GM12865 (cell line): ENCODE data around the gene MSH3.
"Not testable (repeated sequence)": the region's sequence is repeated elsewhere in the genome, so short reads cannot be mapped to it uniquely, and the experiment has no call there.

Experiments used
- DNase-seq: peaks from one replicate; pipeline ENCODE4 v3.0.0; 2010; ENCODE audit warnings: low read depth
- H3K4me3 ChIP-seq: 2 replicates; pipeline ENCODE4 v1.5.1; 2011; ENCODE audit warnings: mild to moderate bottlenecking, low read depth, low read length, control low read depth
- CTCF ChIP-seq: IDR thresholded peaks from 2 replicates; pipeline ENCODE4 v1.5.1; 2011; ENCODE audit warnings: low read length, control low read depth, low read depth, inconsistent platforms; ENCODE audit not compliant: insufficient read depth; ENCODE audit errors: missing control alignments

The MSH3 gene

DNA sequence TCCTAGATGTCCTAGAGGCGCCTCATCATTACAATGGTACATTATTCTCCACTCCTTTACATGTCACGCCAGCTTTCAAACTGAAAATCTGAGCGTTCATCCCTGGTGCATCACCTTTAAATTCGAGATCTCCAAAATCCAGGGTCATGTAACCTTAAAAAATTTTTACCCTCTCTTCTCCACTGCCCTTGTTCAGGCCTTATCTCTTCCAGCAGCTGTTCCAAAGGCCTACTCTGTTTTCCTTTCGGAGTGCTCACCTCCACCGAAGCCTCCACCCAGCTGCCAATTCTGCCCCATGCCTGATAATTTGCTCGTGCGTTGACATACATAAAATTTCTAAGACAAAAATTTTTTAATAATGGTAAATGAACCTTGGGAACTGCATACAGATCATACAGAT lies 950 bp upstream of the MSH3 start:
- no peak for TF ChIP-seq CTCF
- peak overlapping the region; percentile 58 for H3K4me3 ChIP-seq
- no peak for DNase-seq

- DNase-seq, result peak; percentile 64
- no peak for TF ChIP-seq CTCF
- H3K4me3 ChIP-seq, result peak overlapping the region; percentile 58
Measured at GRCh38 chr5:80654054-80654390, 430 bp upstream of the MSH3 start.

DNA sequence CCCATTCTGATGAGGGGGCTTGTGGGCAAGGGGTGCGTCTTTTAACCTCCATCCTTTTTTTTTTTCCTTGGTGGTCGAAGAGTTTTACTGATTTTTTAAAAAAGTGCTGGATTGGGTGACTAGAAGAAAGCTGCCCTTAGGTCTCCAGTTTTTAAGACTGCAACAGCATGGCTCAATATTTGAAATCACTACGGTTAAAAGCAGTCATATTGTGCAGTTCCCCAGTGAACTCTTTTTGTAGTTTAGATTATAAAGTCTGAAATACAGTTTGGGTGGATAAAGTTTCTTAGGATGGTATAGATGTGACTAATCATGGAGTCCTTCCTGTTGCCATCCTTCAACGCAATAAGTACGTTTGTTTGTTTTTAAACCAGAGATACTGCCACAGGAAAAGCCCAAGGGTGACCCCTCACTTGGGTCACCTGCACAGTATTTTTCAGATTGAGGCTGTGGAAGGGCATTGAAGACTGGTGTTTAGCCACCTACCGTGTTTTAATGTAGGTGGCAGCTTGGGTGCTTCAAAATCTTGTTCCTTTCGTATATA lies 851 bp downstream of the MSH3 start:
- H3K4me3 ChIP-seq, result peak overlapping the region; percentile 96
- peak; percentile 35 for DNase-seq
- no peak for TF ChIP-seq CTCF

DNA sequence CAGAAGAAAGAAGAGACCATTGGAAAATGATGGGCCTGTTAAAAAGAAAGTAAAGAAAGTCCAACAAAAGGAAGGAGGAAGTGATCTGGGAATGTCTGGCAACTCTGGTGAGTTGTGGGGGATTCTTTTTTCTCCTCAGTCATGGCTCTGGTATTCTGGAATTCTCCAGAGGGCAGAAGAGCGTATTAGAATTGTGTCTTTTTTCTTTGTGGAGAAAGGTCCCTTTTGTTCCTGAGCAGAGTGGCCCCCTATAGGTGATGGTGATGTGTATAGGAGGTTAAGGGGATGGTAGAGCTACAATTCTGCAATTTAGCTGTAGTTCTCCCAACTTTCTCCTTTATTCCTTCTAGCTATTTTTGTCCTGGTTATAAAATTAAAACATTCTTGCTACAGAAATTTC lies 2.0 kb downstream of the MSH3 start:
- TF ChIP-seq CTCF, result peak; percentile 26
- H3K4me3 ChIP-seq, result no peak overlapping the region
- DNase-seq, result no peak

DNA sequence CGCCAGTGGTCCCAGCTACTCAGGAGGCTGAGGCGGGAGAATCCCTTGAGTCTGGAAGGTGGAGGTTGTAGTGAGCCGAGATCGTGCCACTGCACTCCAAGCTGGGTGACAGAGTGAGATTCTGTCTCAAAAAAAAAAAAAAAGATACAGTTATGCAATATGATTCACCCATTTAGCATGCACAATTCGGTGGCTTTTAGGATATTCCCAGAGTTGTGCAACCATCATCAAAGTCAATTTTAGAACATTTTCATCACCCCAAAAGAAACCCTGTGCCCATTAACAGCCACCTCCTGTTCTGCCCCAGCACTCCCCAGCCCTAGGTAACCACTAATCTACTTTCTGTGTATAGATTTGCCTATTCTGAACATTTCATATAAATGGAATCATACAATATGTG lies 4.7 kb downstream of the MSH3 start:
- no peak for DNase-seq
- H3K4me3 ChIP-seq, result no peak overlapping the region
- TF ChIP-seq CTCF, result no peak

- DNase-seq, H3K4me3 ChIP-seq: not testable (repeated sequence)
Measured at GRCh38 chr5:80660661-80661060, 6.2 kb downstream of the MSH3 start.

- H3K4me3 ChIP-seq, result no peak overlapping the region
- no peak for TF ChIP-seq CTCF
- no peak for DNase-seq
Measured at GRCh38 chr5:80662108-80662507, 7.7 kb downstream of the MSH3 start.
